Mucosa of rectum (tissue), 2 donors: ENCODE measurements around the gene CALD1.

Source experiments
- H3K27ac ChIP-seq, 2 donors: one replicate each; pipeline ENCODE4 v1.7.0; 2013; ENCODE audit warnings: inconsistent platforms in 2 of 2, low read depth in 2 of 2, low read length in 2 of 2
- H3K27me3 ChIP-seq, 2 donors: one replicate each; pipeline ENCODE4 v1.7.0; 2013; ENCODE audit warnings: low read length in 2 of 2; ENCODE audit not compliant: control insufficient read depth in 2 of 2, insufficient read depth in 2 of 2
- H3K36me3 ChIP-seq, 2 donors: one replicate each; pipeline ENCODE4 v1.7.0; 2013; ENCODE audit warnings: low read length in 2 of 2; ENCODE audit not compliant: control insufficient read depth in 2 of 2, insufficient read depth in 2 of 2
- H3K4me1 ChIP-seq, 2 donors: one replicate each; pipeline ENCODE4 v1.7.0; 2013; ENCODE audit warnings: low read length in 2 of 2, mild to moderate bottlenecking in 1 of 2; ENCODE audit not compliant: control insufficient read depth in 2 of 2, insufficient read depth in 2 of 2
- H3K4me3 ChIP-seq, 2 donors: one replicate each; pipeline ENCODE4 v1.7.0; 2013; ENCODE audit warnings: low read length in 2 of 2
- H3K9ac ChIP-seq, 2 donors: one replicate each; pipeline ENCODE4 v1.7.0; 2013; ENCODE audit warnings: low read length in 2 of 2, low read depth in 1 of 2, mild to moderate bottlenecking in 1 of 2
- H3K9me3 ChIP-seq, 2 donors: one replicate each; pipeline ENCODE4 v1.7.0; 2013; ENCODE audit warnings: low read length in 2 of 2; ENCODE audit not compliant: control insufficient read depth in 2 of 2
- donor health status: healthy.
- donor health status: Normal muscosa, but diverticular disease.

Gene CALD1

DNA sequence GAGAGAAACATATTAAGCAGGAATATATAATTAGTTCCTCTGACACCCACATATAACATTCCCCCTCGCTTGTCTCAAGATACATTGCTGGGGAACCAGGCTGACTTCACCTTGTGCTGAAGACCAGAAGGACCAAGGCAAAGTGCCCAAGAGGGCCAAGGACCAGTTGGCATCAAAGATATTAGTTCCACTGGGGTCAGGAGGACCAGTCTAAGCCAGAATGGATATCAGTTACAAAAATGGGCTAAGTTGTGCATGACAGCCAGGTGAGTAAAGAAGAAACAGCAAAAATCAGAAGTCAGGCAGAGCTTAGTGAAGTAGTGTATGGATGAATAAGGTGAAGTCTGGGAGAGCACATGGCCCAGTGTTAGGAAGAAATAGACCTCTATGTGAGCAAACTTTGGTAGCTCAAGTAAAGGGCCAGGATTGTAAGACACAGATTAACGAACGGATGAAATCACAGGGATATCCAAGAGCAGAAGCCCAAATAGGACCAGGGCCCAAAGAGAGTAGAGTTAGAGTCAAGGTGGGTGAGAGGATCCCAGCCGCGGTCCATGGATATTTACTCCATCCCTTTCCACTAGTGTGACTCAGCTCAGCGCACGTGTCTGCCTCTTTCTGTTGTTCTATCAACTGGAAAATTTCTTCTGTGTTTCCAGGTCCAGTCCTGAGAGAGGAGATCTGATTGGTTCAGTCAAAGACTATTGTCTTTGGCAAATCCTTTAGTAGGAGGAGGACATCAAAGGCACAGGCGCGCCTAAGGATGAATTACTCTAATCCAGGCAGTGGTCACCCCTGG, 5.0 kb downstream of the CALD1 start:
- Histone ChIP-seq H3K4me3 (no peak overlapping the region), H3K27ac (no peak overlapping the region), H3K9me3 (no peaks in the 10 kb centered on the region), H3K27me3 (no peaks in the 10 kb centered on the region), H3K4me1 (no peaks in the 10 kb centered on the region), H3K36me3 (no peaks in the 10 kb centered on the region), H3K9ac (no peak overlapping the region)

GRCh38 chr7:134785842-134786241, 6.4 kb downstream of the CALD1 start:
- Histone ChIP-seq H3K27ac (no peak overlapping the region), H3K4me1 (no peaks in the 10 kb centered on the region), H3K27me3 (no peaks in the 10 kb centered on the region), H3K9ac (no peak overlapping the region), H3K4me3 (no peak overlapping the region), H3K36me3 (no peaks in the 10 kb centered on the region), H3K9me3 (no peaks in the 10 kb centered on the region)

- no peaks in the 10 kb centered on the region for H3K4me1 ChIP-seq
- H3K9ac ChIP-seq, result no peak overlapping the region
- H3K27ac ChIP-seq, result no peak overlapping the region
- H3K27me3 ChIP-seq, result no peaks in the 10 kb centered on the region
- H3K9me3 ChIP-seq, result no peaks in the 10 kb centered on the region
- no peak overlapping the region for H3K4me3 ChIP-seq
- H3K36me3 ChIP-seq, result no peaks in the 10 kb centered on the region
Measured at GRCh38 chr7:134787064-134787463, 7.6 kb downstream of the CALD1 start.

GRCh38 chr7:134787720-134788119, 8.3 kb downstream of the CALD1 start:
- H3K9ac ChIP-seq, result no peak overlapping the region
- no peaks in the 10 kb centered on the region for H3K9me3 ChIP-seq
- no peaks in the 10 kb centered on the region for H3K27me3 ChIP-seq
- H3K4me1 ChIP-seq, result no peaks in the 10 kb centered on the region
- H3K36me3 ChIP-seq, result no peaks in the 10 kb centered on the region
- H3K4me3 ChIP-seq, result no peak overlapping the region
- H3K27ac ChIP-seq, result no peak overlapping the region

DNA sequence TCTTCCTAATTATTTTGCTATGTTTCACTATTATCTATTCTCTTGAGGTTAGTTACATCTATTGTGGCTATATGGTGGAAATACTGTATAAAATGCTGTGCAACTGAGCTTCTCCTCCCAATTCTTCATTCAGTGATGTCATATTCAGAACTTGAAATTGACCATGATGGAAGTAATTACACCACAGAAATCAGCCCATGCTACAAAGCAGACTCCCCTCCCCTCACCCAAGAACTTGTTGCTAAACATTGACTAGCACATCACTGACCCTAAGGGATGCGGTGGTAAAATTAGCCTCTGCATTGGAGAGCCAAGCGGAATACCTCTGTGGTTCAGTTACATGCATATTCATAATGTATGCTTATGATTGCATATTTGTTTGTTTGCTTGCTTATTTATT, 8.8 kb downstream of the CALD1 start:
- no peaks in the 10 kb centered on the region for H3K4me1 ChIP-seq
- H3K9ac ChIP-seq, result no peak overlapping the region
- H3K9me3 ChIP-seq, result no peaks in the 10 kb centered on the region
- no peak overlapping the region for H3K4me3 ChIP-seq
- H3K27me3 ChIP-seq, result no peaks in the 10 kb centered on the region
- H3K27ac ChIP-seq, result no peak overlapping the region
- no peaks in the 10 kb centered on the region for H3K36me3 ChIP-seq

DNA sequence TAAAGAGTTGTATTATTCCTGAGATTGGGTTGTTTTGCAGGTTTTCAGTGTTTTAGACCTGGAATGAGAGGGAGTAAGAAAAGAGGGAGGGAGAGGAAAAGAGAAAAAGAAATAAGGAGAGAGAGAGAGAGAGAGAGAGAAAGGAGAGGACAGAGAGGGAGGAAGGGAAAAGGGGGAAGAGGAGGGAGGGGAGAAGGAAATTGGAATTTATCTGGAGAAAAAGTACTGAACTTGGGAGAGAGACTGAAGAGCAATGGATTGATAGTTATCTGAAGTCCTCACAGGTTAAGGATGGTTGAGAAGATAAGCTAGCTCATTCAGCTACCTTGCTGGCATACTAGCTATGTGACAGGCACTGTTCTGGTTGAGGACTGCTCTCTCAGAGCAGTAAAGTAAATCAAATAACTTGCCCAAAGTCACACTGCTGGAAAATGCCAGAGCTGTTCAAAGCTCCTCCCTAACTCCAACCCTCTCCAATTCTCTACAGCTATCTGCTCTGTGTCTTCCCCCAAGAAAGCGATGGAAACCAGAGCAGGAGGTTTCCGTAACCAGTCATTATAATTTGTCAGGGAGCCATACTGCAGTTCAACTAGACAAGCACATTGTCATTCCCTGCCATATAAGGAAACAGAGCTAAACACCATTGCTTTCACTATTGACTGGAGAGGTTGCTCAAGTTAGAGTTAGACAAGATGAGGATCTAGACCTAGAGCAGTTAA, 10.7 kb downstream of the CALD1 start:
- Histone ChIP-seq H3K9ac (no peak overlapping the region), H3K4me1 (no peaks in the 10 kb centered on the region), H3K36me3 (no peaks in the 10 kb centered on the region), H3K4me3 (no peak overlapping the region), H3K9me3 (no peaks in the 10 kb centered on the region), H3K27me3 (no peaks in the 10 kb centered on the region), H3K27ac (peak overlapping the region; percentile 59 to 69)

DNA sequence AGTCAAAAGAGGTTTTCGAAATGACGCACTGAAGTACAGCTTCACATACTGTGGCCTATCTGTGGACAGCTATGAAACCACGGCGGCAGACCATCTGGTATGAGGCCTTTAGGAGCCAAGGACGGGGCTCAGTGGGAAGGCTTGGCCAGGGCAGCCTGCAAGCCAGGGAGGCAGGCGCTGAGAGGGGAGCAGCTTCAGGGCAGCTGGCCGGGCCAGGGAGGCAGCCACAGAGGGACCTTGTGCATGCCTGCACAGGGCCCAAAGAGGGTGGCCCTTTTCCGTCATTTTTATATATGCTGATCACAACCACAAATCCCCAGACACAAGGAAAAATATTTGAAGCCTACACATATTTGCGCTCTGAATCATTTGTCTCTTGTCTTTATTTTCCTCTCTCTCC, 13.5 kb downstream of the CALD1 start:
- H3K27ac ChIP-seq, result no peak overlapping the region
- no peak overlapping the region for H3K4me3 ChIP-seq
- no peak overlapping the region for H3K9ac ChIP-seq

GRCh38 chr7:134795231-134795630, 15.8 kb downstream of the CALD1 start:
- no peaks in the 10 kb centered on the region for H3K36me3 ChIP-seq
- no peaks in the 10 kb centered on the region for H3K4me1 ChIP-seq
- H3K9me3 ChIP-seq, result no peaks in the 10 kb centered on the region
- no peaks in the 10 kb centered on the region for H3K27me3 ChIP-seq
- no peak overlapping the region for H3K27ac ChIP-seq
- no peak overlapping the region for H3K4me3 ChIP-seq
- no peak overlapping the region for H3K9ac ChIP-seq

More for the DNA sequence above, 13.5 kb downstream of the CALD1 start:
- Histone ChIP-seq H3K27me3 (no peaks in the 10 kb centered on the region), H3K4me1 (no peaks in the 10 kb centered on the region), H3K36me3 (no peaks in the 10 kb centered on the region), H3K9me3 (no peaks in the 10 kb centered on the region)

DNA sequence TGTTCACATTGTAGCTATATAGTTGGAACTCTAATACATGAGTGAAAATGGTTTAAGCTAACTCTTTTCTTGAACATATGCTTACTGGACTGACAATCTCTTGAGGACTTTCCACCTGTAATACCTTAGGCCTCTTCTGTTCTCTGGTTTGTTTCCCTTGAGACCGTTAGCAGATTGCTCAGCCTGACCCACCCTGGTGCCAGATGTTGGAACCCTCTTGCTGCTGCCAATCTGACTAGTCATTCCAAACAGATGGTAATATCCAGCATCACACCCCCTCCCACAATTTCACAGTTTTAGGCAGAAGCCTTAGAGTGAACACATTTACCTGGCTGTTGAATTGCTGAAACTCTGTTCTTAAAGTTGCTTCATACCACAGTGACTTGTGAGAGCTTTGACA, 18.7 kb downstream of the CALD1 start:
- H3K4me1 ChIP-seq, result no peaks in the 10 kb centered on the region
- H3K27me3 ChIP-seq, result no peaks in the 10 kb centered on the region
- H3K9me3 ChIP-seq, result no peaks in the 10 kb centered on the region
- H3K36me3 ChIP-seq, result no peaks in the 10 kb centered on the region
- no peak overlapping the region for H3K27ac ChIP-seq
- no peak overlapping the region for H3K9ac ChIP-seq
- H3K4me3 ChIP-seq, result no peak overlapping the region

DNA sequence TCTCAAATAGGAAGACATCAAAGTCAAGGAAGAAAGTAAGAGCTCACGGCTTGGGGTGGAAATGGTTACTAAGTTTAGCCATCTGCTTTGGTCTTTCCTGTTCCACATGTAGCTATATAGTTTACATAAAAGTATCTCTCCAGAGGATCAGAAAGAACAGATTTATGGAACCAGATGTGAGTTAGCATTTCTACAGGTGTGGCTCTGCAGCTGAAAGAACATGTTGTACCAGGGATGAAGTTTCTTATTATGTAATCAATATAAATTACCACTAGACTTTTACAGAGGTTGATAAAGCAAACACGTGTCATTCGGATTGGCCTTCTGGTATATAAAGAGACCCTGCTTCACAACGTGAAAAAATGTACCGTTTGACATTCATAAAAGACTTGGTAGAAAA, 19.9 kb downstream of the CALD1 start:
- no peak overlapping the region for H3K4me3 ChIP-seq
- H3K27me3 ChIP-seq, result no peaks in the 10 kb centered on the region
- no peaks in the 10 kb centered on the region for H3K9me3 ChIP-seq
- no peaks in the 10 kb centered on the region for H3K4me1 ChIP-seq
- H3K36me3 ChIP-seq, result no peaks in the 10 kb centered on the region
- H3K9ac ChIP-seq, result no peak overlapping the region
- H3K27ac ChIP-seq, result peak overlapping the region in 1 of 2 donors; percentile 4
